ENCODE data around the gene MAP2. TPM values are rescaled to one million over a fixed set of nuclear protein-coding genes. Genes with fewer than 3 reads are reported as not detected.

Gene MAP2
- total and polyA plus RNA-seq, 2 donors from 2014 or later: 3.6 to 11.4 TPM

- no peaks in the 10 kb centered on the region for H3K36me3 ChIP-seq (ENCODE audit: control insufficient read depth in 2 of 3, insufficient read depth in 3 of 3, low read length in 3 of 3)
- H3K4me3 ChIP-seq (ENCODE audit: low read length in 3 of 3): no peak overlapping the region
- no peaks in the 10 kb centered on the region for H3K27me3 ChIP-seq (ENCODE audit: control insufficient read depth, insufficient read depth, low read length)
- H3K9me3 ChIP-seq (ENCODE audit: control insufficient read depth in 2 of 3, insufficient read depth in 1 of 3, low read length in 3 of 3): no peaks in the 10 kb centered on the region
- H3K27ac ChIP-seq (ENCODE audit: low read depth in 2 of 2, low read length in 2 of 2): no peak overlapping the region
- H3K9ac ChIP-seq (ENCODE audit: low read length in 3 of 3): no peak overlapping the region
- DNase-seq (no peak), FAIRE-seq (no peak)
- intact Hi-C loops (cut with DNase I): no loop called here
- no peaks in the 10 kb centered on the region for H3K4me1 ChIP-seq (ENCODE audit: control insufficient read depth in 2 of 3, insufficient read depth in 2 of 3, low read depth in 1 of 3, low read length in 3 of 3)
- TF ChIP-seq CTCF (IDR thresholded peaks at IDR 0.05; ENCODE audit: borderline replicate concordance, extremely low read depth, insufficient read depth): no peak
These were observed 338.7 kb downstream of the MAP2 start for GRCh38 chr2:209762563-209762962.

GRCh38 chr2:209763106-209763505 is 339.3 kb downstream of the MAP2 start:
- intact Hi-C loops (cut with DNase I): no loop called here

GRCh38 chr2:209766613-209767012 is 342.8 kb downstream of the MAP2 start:
- Histone ChIP-seq H3K36me3 (ENCODE audit: control insufficient read depth in 2 of 3, insufficient read depth in 3 of 3, low read length in 3 of 3) (no peaks in the 10 kb centered on the region), H3K9me3 (ENCODE audit: control insufficient read depth in 2 of 3, insufficient read depth in 1 of 3, low read length in 3 of 3) (no peaks in the 10 kb centered on the region), H3K27me3 (ENCODE audit: control insufficient read depth, insufficient read depth, low read length) (no peaks in the 10 kb centered on the region), H3K27ac (ENCODE audit: low read depth in 2 of 2, low read length in 2 of 2) (no peak overlapping the region), H3K4me1 (ENCODE audit: control insufficient read depth in 2 of 3, insufficient read depth in 2 of 3, low read depth in 1 of 3, low read length in 3 of 3) (peaks cover 0 to 3% (median 0%) of the 10 kb centered on the region in 3 donors), H3K4me3 (ENCODE audit: low read length in 3 of 3) (no peak overlapping the region), H3K9ac (ENCODE audit: low read length in 3 of 3) (no peak overlapping the region)
- intact Hi-C loops (cut with DNase I): no loop called here
- no peak for TF ChIP-seq CTCF (IDR thresholded peaks at IDR 0.05; ENCODE audit: borderline replicate concordance, extremely low read depth, insufficient read depth)
- DNase-seq: no peak
- no peak for FAIRE-seq

More at GRCh38 chr2:209763106-209763505, 339.3 kb downstream of the MAP2 start:
- H3K27me3 ChIP-seq (ENCODE audit: control insufficient read depth, insufficient read depth, low read length): no peaks in the 10 kb centered on the region
- no peaks in the 10 kb centered on the region for H3K36me3 ChIP-seq (ENCODE audit: control insufficient read depth in 2 of 3, insufficient read depth in 3 of 3, low read length in 3 of 3)
- H3K4me3 ChIP-seq (ENCODE audit: low read length in 3 of 3): no peak overlapping the region
- H3K9ac ChIP-seq (ENCODE audit: low read length in 3 of 3): no peak overlapping the region
- no peaks in the 10 kb centered on the region for H3K9me3 ChIP-seq (ENCODE audit: control insufficient read depth in 2 of 3, insufficient read depth in 1 of 3, low read length in 3 of 3)
- FAIRE-seq (no peak), DNase-seq (no peak)
- H3K27ac ChIP-seq (ENCODE audit: low read depth in 2 of 2, low read length in 2 of 2): no peak overlapping the region
- no peak for TF ChIP-seq CTCF (IDR thresholded peaks at IDR 0.05; ENCODE audit: borderline replicate concordance, extremely low read depth, insufficient read depth)
- H3K4me1 ChIP-seq (ENCODE audit: control insufficient read depth in 2 of 3, insufficient read depth in 2 of 3, low read depth in 1 of 3, low read length in 3 of 3): no peaks in the 10 kb centered on the region

- H3K4me3 ChIP-seq (ENCODE audit: low read length in 3 of 3): no peak overlapping the region
- DNase-seq: no peak
- TF ChIP-seq CTCF (IDR thresholded peaks at IDR 0.05; ENCODE audit: borderline replicate concordance, extremely low read depth, insufficient read depth): no peak
- no peaks in the 10 kb centered on the region for H3K36me3 ChIP-seq (ENCODE audit: control insufficient read depth in 2 of 3, insufficient read depth in 3 of 3, low read length in 3 of 3)
- peaks cover 0 to 3% (median 0%) of the 10 kb centered on the region in 3 donors for H3K4me1 ChIP-seq (ENCODE audit: control insufficient read depth in 2 of 3, insufficient read depth in 2 of 3, low read depth in 1 of 3, low read length in 3 of 3)
- H3K27me3 ChIP-seq (ENCODE audit: control insufficient read depth, insufficient read depth, low read length): no peaks in the 10 kb centered on the region
- H3K9ac ChIP-seq (ENCODE audit: low read length in 3 of 3): no peak overlapping the region
- H3K9me3 ChIP-seq (ENCODE audit: control insufficient read depth in 2 of 3, insufficient read depth in 1 of 3, low read length in 3 of 3): no peaks in the 10 kb centered on the region
- no peak overlapping the region for H3K27ac ChIP-seq (ENCODE audit: low read depth in 2 of 2, low read length in 2 of 2)
- FAIRE-seq: no peak
- intact Hi-C loops (cut with DNase I): no loop called here
These were observed 343.5 kb downstream of the MAP2 start for GRCh38 chr2:209767316-209767715.
